DMS79 (cell line): Measurements from ENCODE around the gene LYSMD4.

ENCODE experiments used
- DNase-seq: peaks from one replicate; lab custom pipeline; 2025; lab: John Stamatoyannopoulos, UW

The LYSMD4 gene

GRCh38 chr15:99706557-99707303 lies 26.5 kb downstream of the LYSMD4 start:
- no peak for DNase-seq

DNA sequence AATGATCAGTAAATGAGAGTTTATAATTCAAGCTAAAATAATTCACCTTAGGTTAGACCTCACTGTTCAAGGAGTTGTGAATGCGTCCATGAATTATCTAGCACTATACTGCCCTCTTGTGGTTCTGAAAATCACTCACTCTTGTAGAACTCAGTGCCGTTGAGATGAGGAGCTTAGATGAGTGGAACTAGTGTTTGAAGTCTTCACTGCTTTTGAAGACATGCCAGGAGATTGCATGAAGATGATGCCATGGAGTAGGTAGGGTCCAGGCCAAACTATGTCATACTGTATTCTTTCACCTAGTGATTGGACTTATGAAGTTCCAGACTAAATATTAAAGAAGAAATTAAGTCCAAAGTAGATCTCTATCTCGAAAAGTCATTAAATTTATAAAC lies 28.8 kb downstream of the LYSMD4 start:
- peak; percentile 21 for DNase-seq

DNA sequence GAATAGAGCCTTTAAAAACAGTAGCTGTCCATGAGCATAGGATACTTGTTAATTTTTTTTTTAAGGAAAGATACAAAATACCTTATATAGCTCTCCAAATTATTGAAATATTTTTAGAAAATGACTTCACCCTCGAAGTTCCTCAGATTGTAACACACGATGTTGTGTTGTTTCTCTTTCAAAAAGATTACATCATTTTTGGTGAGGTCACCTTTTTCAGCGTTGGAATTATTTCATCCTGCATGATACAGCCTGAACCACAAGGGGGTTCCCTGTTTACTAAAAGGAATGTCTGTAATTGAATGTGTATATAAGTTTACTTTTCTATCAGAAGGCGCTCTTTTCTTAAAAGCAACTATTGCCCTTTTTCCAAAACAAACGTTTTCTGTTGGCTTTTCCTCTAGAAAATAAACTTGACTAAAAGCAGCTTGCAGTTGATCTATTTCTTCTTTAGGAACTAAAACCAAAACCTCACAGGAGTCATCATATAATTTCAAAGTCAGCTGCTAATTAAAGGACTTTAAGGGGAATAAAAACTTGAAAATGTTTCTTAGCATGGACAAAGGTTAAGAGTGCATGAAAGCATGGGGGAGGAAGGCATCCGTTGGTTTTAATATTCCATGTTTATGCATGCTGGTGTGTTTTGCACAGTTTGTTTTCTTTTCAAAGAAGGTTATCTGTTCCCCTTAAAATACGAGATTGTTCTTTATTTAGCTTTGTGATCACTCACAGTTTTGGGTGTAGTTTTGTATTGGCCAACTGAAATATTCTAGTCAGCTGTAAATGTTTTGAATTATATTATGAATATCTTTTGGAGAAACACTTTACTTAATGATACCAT lies 29.4 kb downstream of the LYSMD4 start:
- DNase-seq: no peak

DNA sequence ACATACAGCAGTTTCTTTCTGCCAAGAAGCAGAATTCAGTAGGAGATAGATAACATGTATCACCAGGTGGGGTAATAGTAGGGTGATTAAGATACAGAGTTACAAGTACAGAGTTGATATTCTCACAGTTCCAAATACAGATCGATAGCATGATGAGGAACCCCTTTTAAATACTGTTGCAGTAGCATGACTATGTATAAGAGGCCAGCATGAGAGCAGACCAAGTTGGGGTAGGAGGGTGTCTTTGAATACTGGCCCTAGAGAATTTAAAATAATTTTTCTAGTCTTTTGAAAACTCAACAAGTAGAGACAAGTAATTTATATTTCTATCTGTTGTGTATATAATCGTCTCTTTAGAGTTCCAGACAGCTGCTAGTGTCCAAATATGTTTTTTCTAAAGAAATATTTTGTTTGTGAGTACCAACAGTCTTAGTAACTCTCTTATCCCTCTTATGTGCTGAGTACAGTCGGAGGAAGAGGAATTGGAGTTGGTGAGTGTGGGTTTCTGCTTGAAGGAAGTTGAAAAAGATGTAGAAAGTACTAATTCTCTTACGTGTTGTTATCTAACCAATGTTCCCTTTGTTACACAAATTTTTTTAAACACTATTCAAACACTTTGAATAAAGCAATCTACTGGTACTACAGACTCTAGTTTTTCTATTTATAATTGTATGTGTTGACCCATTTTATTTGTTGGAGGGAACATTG lies 30.2 kb downstream of the LYSMD4 start:
- DNase-seq: no peak

DNA sequence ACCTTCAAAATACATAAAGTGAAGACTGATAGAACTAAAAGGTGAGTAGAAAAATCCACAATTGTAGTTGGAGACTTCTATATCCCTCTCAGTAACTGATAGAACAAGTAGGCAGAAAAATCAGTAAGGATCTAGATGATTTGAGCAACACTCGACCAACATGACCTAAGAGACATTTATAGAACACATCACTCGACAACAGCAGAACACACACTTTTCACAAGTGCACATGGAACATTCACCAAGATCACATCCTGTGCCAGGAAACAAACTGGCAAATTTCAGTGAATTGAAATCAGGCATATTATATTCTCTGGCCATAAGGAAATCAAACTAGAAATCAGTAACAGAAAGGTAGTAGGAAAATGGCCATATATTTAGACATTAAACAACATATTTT lies 37.1 kb downstream of the LYSMD4 start:
- DNase-seq: no peak

GRCh38 chr15:99692825-99693224 lies 40.4 kb downstream of the LYSMD4 start:
- DNase-seq: no peak

GRCh38 chr15:99686290-99686689 lies 46.9 kb downstream of the LYSMD4 start:
- DNase-seq: no peak

DNA sequence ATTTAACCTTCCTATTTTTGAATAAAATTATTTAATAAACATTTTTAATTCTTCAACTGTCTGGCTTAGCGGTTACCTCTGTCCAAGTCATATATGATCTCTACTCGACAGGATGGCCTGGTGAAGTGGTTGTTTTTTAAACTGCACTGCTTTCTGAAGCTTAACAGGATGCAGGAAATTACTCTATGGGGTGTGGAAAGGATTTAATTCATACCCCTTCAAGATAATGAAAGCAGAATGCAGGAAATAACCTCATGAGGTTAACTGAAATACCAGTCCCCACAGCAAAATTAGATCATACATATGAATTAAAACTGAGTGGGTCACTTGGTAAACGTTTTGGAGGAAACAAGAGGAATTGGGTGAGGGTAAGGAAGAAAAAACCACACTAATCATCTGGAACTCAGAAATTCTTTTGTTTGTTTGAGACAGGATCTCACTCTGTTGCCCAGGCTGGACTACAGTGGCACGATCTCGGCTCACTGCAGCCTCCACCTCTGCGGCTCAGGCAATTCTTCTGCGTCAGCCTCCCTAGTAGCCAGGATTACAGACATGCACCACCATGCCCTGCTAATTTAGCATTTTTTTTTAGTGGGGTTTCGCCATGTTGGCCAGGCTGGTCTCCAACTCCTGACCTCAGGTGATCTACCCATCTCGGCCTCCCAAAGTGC lies 50.1 kb downstream of the LYSMD4 start:
- no peak for DNase-seq

- no peak for DNase-seq
Measured at GRCh38 chr15:99682455-99682854, 50.8 kb downstream of the LYSMD4 start.

DNA sequence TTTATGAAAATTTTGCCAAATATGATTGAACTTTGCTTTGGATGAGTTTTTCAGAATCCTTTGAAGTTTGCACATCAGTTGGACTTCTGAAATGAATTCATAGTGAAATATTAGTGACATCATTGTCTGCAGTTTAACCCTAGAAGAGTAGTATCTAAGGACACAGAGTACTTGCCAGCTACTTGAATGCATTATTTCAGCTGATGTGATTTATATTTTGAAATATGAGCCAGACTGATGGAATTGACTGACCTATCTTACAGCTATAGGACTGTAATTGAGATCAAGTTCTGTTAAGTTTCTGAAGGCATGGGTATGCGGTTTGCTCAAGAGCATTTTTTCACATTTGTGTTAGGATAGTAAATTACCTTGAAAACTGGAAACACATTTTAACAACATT lies 51.2 kb downstream of the LYSMD4 start:
- no peak for DNase-seq

- DNase-seq: no peak
Measured at GRCh38 chr15:99680276-99680675, 53.0 kb downstream of the LYSMD4 start.

DNA sequence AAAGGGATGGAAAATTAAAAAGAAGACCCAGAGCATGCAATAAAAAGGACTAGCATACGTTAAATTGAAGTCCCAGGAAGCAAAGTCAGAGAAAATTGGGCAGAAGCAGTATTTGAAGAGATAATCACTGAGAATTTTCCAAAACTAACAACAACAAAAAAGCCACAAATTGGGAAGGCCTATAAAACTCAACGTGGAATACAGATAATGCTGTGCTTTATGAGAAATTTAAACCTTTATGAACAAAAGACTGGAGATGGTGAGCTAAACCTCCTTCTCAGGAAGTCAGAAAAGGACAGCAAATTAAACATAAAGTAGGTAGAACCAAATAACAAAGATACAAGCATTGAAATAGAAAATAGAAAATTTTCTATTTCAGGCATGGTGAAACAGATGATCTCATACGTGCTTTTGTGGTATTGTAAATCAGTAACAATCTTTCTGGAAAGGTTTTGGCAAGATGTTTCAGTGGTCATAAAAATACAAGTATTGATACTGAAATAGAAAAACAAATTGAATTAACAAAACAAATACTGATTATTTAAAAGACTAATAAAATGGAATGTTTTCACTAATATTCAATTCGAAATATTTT lies 55.6 kb downstream of the LYSMD4 start:
- no peak for DNase-seq
